Cardiac septum (tissue), 1 donor: Measurements from ENCODE around the gene PDS5B. TPM values are rescaled to one million over a fixed set of nuclear protein-coding genes. Genes with fewer than 3 reads are reported as not detected.

Experiments used
- total RNA-seq: library from RNA; stranded (reverse); fragmentation: NEBNext Ultra II Directional; extraction: Animal tissue kit (Norgen Biotek cat#: 25700); gene quantifications from one replicate; pipeline ENCODE4 v1.2.1, GENCODE V29; 2021
- donor health status: DM: no; HTN: no; CAD: no.

PDS5B gene
- total RNA-seq, 1 donor from 2014 or later, result 22.7 TPM

Other genes starting within 250 kb of the PDS5B start
- 4.9 TPM for gene N4BP2L1, start 158.3 kb upstream of the PDS5B start, total RNA-seq
- gene N4BP2L2, start 47.7 kb upstream of the PDS5B start, total RNA-seq, result 132 TPM